ENCODE measurements around the gene CGN.
"Not testable (repeated sequence)": the region's sequence is repeated elsewhere in the genome, so short reads cannot be mapped to it uniquely, and the experiment has no call there.

The CGN gene

GRCh38 chr1:151502035-151502700, 9.0 kb upstream of the CGN start:
- DNase-seq = no peak

GRCh38 chr1:151502859-151503780, 8.1 kb upstream of the CGN start:
- DNase-seq = no peak

- no peak for DNase-seq
Observed at GRCh38 chr1:151504252-151504651, 6.9 kb upstream of the CGN start.

- DNase-seq = no peak
Observed at GRCh38 chr1:151504759-151505158, 6.4 kb upstream of the CGN start.

- DNase-seq = no peak
Observed at GRCh38 chr1:151508833-151509232, 2.4 kb upstream of the CGN start.

- no peak for DNase-seq
Observed at GRCh38 chr1:151509350-151510019, 1.7 kb upstream of the CGN start.

GRCh38 chr1:151510020-151510405, 1.2 kb upstream of the CGN start:
- DNase-seq = no peak

GRCh38 chr1:151510614-151510956, 602 bp upstream of the CGN start:
- DNase-seq = no peak

- peak; percentile 43 for DNase-seq
Observed at GRCh38 chr1:151511636-151512215, 539 bp downstream of the CGN start.

- DNase-seq = no peak
Observed at GRCh38 chr1:151512326-151512725, 1.1 kb downstream of the CGN start.

- DNase-seq = no peak
Observed at GRCh38 chr1:151512801-151513625, 1.8 kb downstream of the CGN start.

GRCh38 chr1:151513626-151514121, 2.5 kb downstream of the CGN start:
- no peak for DNase-seq

GRCh38 chr1:151514366-151514765, 3.2 kb downstream of the CGN start:
- no peak for DNase-seq

- DNase-seq = no peak
Observed at GRCh38 chr1:151515265-151515664, 4.1 kb downstream of the CGN start.

- no peak for DNase-seq
Observed at GRCh38 chr1:151516031-151516511, 4.9 kb downstream of the CGN start.

GRCh38 chr1:151518431-151518830, 7.2 kb downstream of the CGN start:
- no peak for DNase-seq

GRCh38 chr1:151518936-151519335, 7.7 kb downstream of the CGN start:
- no peak for DNase-seq

GRCh38 chr1:151519667-151520066, 8.5 kb downstream of the CGN start:
- no peak for DNase-seq

- DNase-seq = no peak
Observed at GRCh38 chr1:151520359-151520758, 9.2 kb downstream of the CGN start.

GRCh38 chr1:151522427-151522826, 11.2 kb downstream of the CGN start:
- DNase-seq = not testable (repeated sequence)

- DNase-seq = no peak
Observed at GRCh38 chr1:151523326-151523725, 12.1 kb downstream of the CGN start.

GRCh38 chr1:151524736-151525135, 13.5 kb downstream of the CGN start:
- no peak for DNase-seq

Measured in femur (tissue), 1 donor.